Measurements from ENCODE around the gene ZFHX3. TPM values are rescaled to one million over a fixed set of nuclear protein-coding genes. Genes with fewer than 3 reads are reported as not detected.

ZFHX3 gene
- total and polyA plus RNA-seq, 2 donors (not counting 1 experiment from before 2014, with no cell fraction given), result 0.54 to 6.6 TPM

- ATAC-seq (ENCODE audit: low read depth), result no peak
- H2AFZ ChIP-seq (ENCODE audit: insufficient read depth, low read depth, low read length, poor library complexity, severe bottlenecking), result no peak overlapping the region
- intact Hi-C loops (cut with micrococcal nuclease), result no loop called here
- WGBS (ENCODE audit: insufficient coverage), result 93% methylated on average over 4 of the region's 5 CpGs
- no peaks in the 10 kb centered on the region for H3K9me3 ChIP-seq (ENCODE audit: control extremely low read depth in 1 of 3, control insufficient read depth in 2 of 3, insufficient read depth in 1 of 3, low read length in 2 of 3)
- DNase-seq, result no peak
- H3K27ac ChIP-seq (ENCODE audit: low read length in 2 of 2), result no peak overlapping the region
- H3K36me3 ChIP-seq (replicated peaks in 1 of 2; ENCODE audit: control extremely low read depth in 1 of 2, control insufficient read depth in 1 of 2, extremely low read depth in 1 of 2, insufficient read depth in 2 of 2, low read length in 1 of 2), result peaks cover 0 to 3% of the 10 kb centered on the region in 2 experiments
- ChIA-PET CTCF (no interaction called here), POLR2A (no interaction called here)
- Mint-ChIP-seq H3K27ac (no peak overlapping the region), H3K4me3 (no peak overlapping the region), H3K27me3 (no peaks in the 10 kb centered on the region), H3K9me3 (ENCODE audit: insufficient read depth) (no peaks in the 10 kb centered on the region), H3K4me1 (peaks cover 5% of the 10 kb centered on the region)
- no peaks in the 10 kb centered on the region for H4K20me1 ChIP-seq (ENCODE audit: control insufficient read depth, insufficient read depth, low read length, poor library complexity, severe bottlenecking)
- no peak for TF ChIP-seq EZH2 (IDR thresholded peaks at IDR 0.05; ENCODE audit: borderline replicate concordance, insufficient read depth, low read depth, low read length, poor library complexity, severe bottlenecking)
- TF ChIP-seq, protein P1, sequence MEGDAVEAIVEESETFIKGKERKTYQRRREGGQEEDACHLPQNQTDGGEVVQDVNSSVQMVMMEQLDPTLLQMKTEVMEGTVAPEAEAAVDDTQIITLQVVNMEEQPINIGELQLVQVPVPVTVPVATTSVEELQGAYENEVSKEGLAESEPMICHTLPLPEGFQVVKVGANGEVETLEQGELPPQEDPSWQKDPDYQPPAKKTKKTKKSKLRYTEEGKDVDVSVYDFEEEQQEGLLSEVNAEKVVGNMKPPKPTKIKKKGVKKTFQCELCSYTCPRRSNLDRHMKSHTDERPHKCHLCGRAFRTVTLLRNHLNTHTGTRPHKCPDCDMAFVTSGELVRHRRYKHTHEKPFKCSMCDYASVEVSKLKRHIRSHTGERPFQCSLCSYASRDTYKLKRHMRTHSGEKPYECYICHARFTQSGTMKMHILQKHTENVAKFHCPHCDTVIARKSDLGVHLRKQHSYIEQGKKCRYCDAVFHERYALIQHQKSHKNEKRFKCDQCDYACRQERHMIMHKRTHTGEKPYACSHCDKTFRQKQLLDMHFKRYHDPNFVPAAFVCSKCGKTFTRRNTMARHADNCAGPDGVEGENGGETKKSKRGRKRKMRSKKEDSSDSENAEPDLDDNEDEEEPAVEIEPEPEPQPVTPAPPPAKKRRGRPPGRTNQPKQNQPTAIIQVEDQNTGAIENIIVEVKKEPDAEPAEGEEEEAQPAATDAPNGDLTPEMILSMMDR (IDR thresholded peaks at IDR 0.05), result no peak
- H3K4me1 ChIP-seq (ENCODE audit: control insufficient read depth in 2 of 2, insufficient read depth in 2 of 2, low read length in 2 of 2), result no peaks in the 10 kb centered on the region
- no peak overlapping the region for H3K4me3 ChIP-seq (ENCODE audit: control extremely low read depth in 1 of 5, extremely low read depth in 1 of 5, insufficient read depth in 1 of 5, low read depth in 2 of 5, low read length in 4 of 5)
- H3K27me3 ChIP-seq (replicated peaks in 1 of 4; ENCODE audit: control extremely low read depth in 1 of 4, control insufficient read depth in 3 of 4, insufficient read depth in 4 of 4, low read length in 3 of 4), result peaks cover 0 to 3% (median 0%) of the 10 kb centered on the region in 4 experiments
- no peak overlapping the region for H3K4me2 ChIP-seq (replicated peaks; ENCODE audit: low read depth, low read length, poor library complexity, severe bottlenecking)
- no peaks in the 10 kb centered on the region for H3K79me2 ChIP-seq (ENCODE audit: control insufficient read depth, insufficient read depth, low read length)
- no peak overlapping the region for H3K9ac ChIP-seq (ENCODE audit: low read length)
Measured at GRCh38 chr16:72793017-72793416, 254.9 kb downstream of the ZFHX3 start.

GRCh38 chr16:72791786-72792185, 256.1 kb downstream of the ZFHX3 start:
- H3K27me3 Mint-ChIP-seq, result no peaks in the 10 kb centered on the region
- no peak overlapping the region for H3K27ac ChIP-seq (ENCODE audit: low read length in 2 of 2)
- ChIA-PET POLR2A (no interaction called here), CTCF (no interaction called here)
- no peak for ATAC-seq (ENCODE audit: low read depth)
- no peak overlapping the region for H3K4me2 ChIP-seq (replicated peaks; ENCODE audit: low read depth, low read length, poor library complexity, severe bottlenecking)
- intact Hi-C loops (cut with micrococcal nuclease), result no loop called here
- TF ChIP-seq, protein P1 (IDR thresholded peaks at IDR 0.05), result no peak
- TF ChIP-seq EZH2 (IDR thresholded peaks at IDR 0.05; ENCODE audit: borderline replicate concordance, insufficient read depth, low read depth, low read length, poor library complexity, severe bottlenecking), result no peak
- no peaks in the 10 kb centered on the region for H3K79me2 ChIP-seq (ENCODE audit: control insufficient read depth, insufficient read depth, low read length)
- H3K9me3 ChIP-seq (ENCODE audit: control extremely low read depth in 1 of 3, control insufficient read depth in 2 of 3, insufficient read depth in 1 of 3, low read length in 2 of 3), result peaks cover 0 to 2% (median 0%) of the 10 kb centered on the region in 3 donors
- H3K9ac ChIP-seq (ENCODE audit: low read length), result no peak overlapping the region
- peaks cover 0 to 8% (median 0%) of the 10 kb centered on the region in 4 experiments for H3K27me3 ChIP-seq (replicated peaks in 1 of 4; ENCODE audit: control extremely low read depth in 1 of 4, control insufficient read depth in 3 of 4, insufficient read depth in 4 of 4, low read length in 3 of 4)
- no peak overlapping the region for H3K4me3 Mint-ChIP-seq
- no peak overlapping the region for H3K27ac Mint-ChIP-seq
- no peaks in the 10 kb centered on the region for H4K20me1 ChIP-seq (ENCODE audit: control insufficient read depth, insufficient read depth, low read length, poor library complexity, severe bottlenecking)
- no peak for DNase-seq
- peaks cover 14% of the 10 kb centered on the region for H3K4me1 Mint-ChIP-seq
- H3K4me1 ChIP-seq (ENCODE audit: control insufficient read depth in 2 of 2, insufficient read depth in 2 of 2, low read length in 2 of 2), result peaks cover 3 to 4% of the 10 kb centered on the region in 2 donors
- H3K36me3 ChIP-seq (replicated peaks in 1 of 2; ENCODE audit: control extremely low read depth in 1 of 2, control insufficient read depth in 1 of 2, extremely low read depth in 1 of 2, insufficient read depth in 2 of 2, low read length in 1 of 2), result peaks cover 0 to 3% of the 10 kb centered on the region in 2 experiments
- no peaks in the 10 kb centered on the region for H3K9me3 Mint-ChIP-seq (ENCODE audit: insufficient read depth)
- H2AFZ ChIP-seq (ENCODE audit: insufficient read depth, low read depth, low read length, poor library complexity, severe bottlenecking), result no peak overlapping the region
- H3K4me3 ChIP-seq (ENCODE audit: control extremely low read depth in 1 of 5, extremely low read depth in 1 of 5, insufficient read depth in 1 of 5, low read depth in 2 of 5, low read length in 4 of 5), result no peak overlapping the region

Measured in B cell (primary cell).